Ishikawa (cell line): ENCODE data around the gene PRAMEF11.
"Not testable (repeated sequence)": the region's sequence is repeated elsewhere in the genome, so short reads cannot be mapped to it uniquely, and the experiment has no call there.

Experiments used
- CEBPB ChIP-seq: IDR thresholded peaks from 2 replicates; pipeline ENCODE4 v1.6.1; 2012
- CREB1 ChIP-seq: IDR thresholded peaks from 2 replicates; pipeline ENCODE4 v1.6.1; 2012; ENCODE audit warnings: low read depth
- EGR1 ChIP-seq: IDR thresholded peaks from 2 replicates; pipeline ENCODE4 v1.6.1; 2012
- EP300 ChIP-seq: IDR thresholded peaks from 2 replicates; pipeline ENCODE4 v1.6.1; 2012; ENCODE audit warnings: borderline replicate concordance
- FOXM1 ChIP-seq: IDR thresholded peaks from 2 replicates; pipeline ENCODE4 v1.6.1; 2012; ENCODE audit warnings: low read depth, borderline replicate concordance
- MAX ChIP-seq: IDR thresholded peaks from 2 replicates; pipeline ENCODE4 v1.6.1; 2012
- NFIC ChIP-seq: IDR thresholded peaks from 2 replicates; pipeline ENCODE4 v1.6.1; 2012
- RAD21 ChIP-seq: IDR thresholded peaks from 2 replicates; pipeline ENCODE4 v1.6.1; 2012; ENCODE audit warnings: low read depth
- TAF1 ChIP-seq: IDR thresholded peaks from 2 replicates; pipeline ENCODE4 v1.6.1; 2012; ENCODE audit warnings: low read depth, mild to moderate bottlenecking
- TCF12 ChIP-seq: IDR thresholded peaks from 2 replicates; pipeline ENCODE4 v1.6.1; 2012; ENCODE audit warnings: low read depth
- TEAD4 ChIP-seq: IDR thresholded peaks from 2 replicates; pipeline ENCODE4 v1.6.1; 2012
- USF1 ChIP-seq: IDR thresholded peaks from 2 replicates; pipeline ENCODE4 v1.6.1; 2012
- YY1 ChIP-seq: IDR thresholded peaks from 2 replicates; pipeline ENCODE4 v1.6.1; 2012; ENCODE audit warnings: low read depth
- ZBTB7A ChIP-seq: IDR thresholded peaks from 2 replicates; pipeline ENCODE4 v1.6.1; 2012; ENCODE audit warnings: low read depth
- TF ChIP-seq, protein P1 (sequence below): IDR thresholded peaks from 2 replicates; pipeline ENCODE4 v1.6.1; 2012; ENCODE audit warnings: low read depth, mild to moderate bottlenecking

Gene PRAMEF11

GRCh38 chr1:12831310-12831709 is at the start of gene PRAMEF11:
Gene PRAMEF11, minus strand, starts transcription at chr1:12831410. Its CDS starts 2,621 bp downstream, at chr1:12828789.
- not testable (repeated sequence) for TF ChIP-seq USF1, MAX, FOXM1

DNA sequence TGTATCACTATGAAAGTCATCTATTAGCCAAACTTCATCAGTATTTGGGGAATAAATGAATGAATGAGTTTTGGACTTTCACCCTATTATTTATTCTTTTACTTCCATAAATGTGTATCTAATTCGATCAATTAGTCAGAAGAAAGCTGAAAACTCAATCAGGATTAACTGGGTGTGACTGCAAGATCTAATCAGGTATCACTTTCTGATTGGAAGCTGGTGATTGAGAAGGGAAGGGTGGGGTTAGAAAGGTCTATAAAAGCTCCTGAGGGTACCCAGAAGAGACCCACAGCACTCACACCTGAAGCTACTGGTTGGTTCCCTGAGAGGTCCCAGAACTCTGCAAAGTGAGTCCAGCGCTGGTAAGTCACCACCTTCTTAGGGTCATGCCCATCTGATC is 25.6 kb upstream of the PRAMEF11 start, which contains the start of gene PRAMEF2:
Gene PRAMEF2, plus strand, starts transcription at position 301 of the 400 bp plus-strand sequence. CDS start 1,924 bp downstream, outside the sequence.
- TF ChIP-seq CREB1, YY1, TAF1: not testable (repeated sequence)

- TF ChIP-seq, protein P1, sequence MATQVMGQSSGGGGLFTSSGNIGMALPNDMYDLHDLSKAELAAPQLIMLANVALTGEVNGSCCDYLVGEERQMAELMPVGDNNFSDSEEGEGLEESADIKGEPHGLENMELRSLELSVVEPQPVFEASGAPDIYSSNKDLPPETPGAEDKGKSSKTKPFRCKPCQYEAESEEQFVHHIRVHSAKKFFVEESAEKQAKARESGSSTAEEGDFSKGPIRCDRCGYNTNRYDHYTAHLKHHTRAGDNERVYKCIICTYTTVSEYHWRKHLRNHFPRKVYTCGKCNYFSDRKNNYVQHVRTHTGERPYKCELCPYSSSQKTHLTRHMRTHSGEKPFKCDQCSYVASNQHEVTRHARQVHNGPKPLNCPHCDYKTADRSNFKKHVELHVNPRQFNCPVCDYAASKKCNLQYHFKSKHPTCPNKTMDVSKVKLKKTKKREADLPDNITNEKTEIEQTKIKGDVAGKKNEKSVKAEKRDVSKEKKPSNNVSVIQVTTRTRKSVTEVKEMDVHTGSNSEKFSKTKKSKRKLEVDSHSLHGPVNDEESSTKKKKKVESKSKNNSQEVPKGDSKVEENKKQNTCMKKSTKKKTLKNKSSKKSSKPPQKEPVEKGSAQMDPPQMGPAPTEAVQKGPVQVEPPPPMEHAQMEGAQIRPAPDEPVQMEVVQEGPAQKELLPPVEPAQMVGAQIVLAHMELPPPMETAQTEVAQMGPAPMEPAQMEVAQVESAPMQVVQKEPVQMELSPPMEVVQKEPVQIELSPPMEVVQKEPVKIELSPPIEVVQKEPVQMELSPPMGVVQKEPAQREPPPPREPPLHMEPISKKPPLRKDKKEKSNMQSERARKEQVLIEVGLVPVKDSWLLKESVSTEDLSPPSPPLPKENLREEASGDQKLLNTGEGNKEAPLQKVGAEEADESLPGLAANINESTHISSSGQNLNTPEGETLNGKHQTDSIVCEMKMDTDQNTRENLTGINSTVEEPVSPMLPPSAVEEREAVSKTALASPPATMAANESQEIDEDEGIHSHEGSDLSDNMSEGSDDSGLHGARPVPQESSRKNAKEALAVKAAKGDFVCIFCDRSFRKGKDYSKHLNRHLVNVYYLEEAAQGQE, result no peak
- TF ChIP-seq NFIC, result no peak
- no peak for TF ChIP-seq TCF12
These were observed 20.6 kb upstream of the PRAMEF11 start for GRCh38 chr1:12851779-12852178.

DNA sequence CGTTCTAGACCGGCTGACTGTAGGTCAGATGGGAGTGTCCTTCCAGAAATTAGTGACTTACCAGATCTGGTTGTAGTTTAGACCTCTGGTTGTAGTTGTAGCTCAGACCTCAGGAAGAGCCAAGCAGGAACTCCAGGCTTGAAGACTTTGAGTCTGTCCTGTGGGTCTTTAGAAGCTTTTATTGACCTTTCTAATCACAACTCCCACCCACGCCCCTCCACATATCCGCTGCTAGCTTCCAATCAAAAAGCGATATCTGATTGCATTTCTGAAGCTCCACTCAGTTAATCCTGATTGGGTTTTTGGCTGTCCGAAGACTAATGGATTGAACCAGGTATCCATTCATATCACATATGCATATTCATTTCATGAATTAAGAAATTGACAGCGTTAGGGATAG is 17.4 kb upstream of the PRAMEF11 start, which contains the start of gene HNRNPCL1:
Gene HNRNPCL1, minus strand, starts transcription at position 101 of the 400 bp plus-strand sequence. CDS start 431 bp downstream, outside the sequence.
- not testable (repeated sequence) for TF ChIP-seq NFIC, USF1, CREB1

GRCh38 chr1:12811409-12811784 is 19.8 kb downstream of the PRAMEF11 start:
- TF ChIP-seq CREB1, result no peak

GRCh38 chr1:12810691-12811408 is 20.4 kb downstream of the PRAMEF11 start:
- TF ChIP-seq YY1 (no peak), NFIC (no peak), TEAD4 (no peak), EGR1 (no peak), RAD21 (no peak), USF1 (no peak), CREB1 (no peak), EP300 (no peak), FOXM1 (no peak), CEBPB (no peak), TCF12 (no peak)
- TF ChIP-seq, protein P1, result no peak

GRCh38 chr1:12809933-12810332 is 21.3 kb downstream of the PRAMEF11 start:
- TF ChIP-seq FOXM1 (no peak), MAX (no peak), NFIC (no peak), TCF12 (no peak), TEAD4 (no peak), TAF1 (no peak), YY1 (no peak), EP300 (no peak), ZBTB7A (no peak), CREB1 (no peak), EGR1 (no peak), USF1 (no peak), RAD21 (no peak), CEBPB (no peak)
- TF ChIP-seq, protein P1, result no peak
